SKM-1 treated with dmso at 0.1 percent for 144 hours (cell line): Measurements from ENCODE around the gene LRRTM3.

Experiments used
- DNase-seq: peaks from one replicate; lab custom pipeline; 2025; ENCODE audit not compliant: unreplicated experiment; lab: John Stamatoyannopoulos, UW

Gene LRRTM3

GRCh38 chr10:67017218-67017617 lies 91.4 kb downstream of the LRRTM3 start:
- no peak for DNase-seq

GRCh38 chr10:67022099-67022498 lies 96.3 kb downstream of the LRRTM3 start:
- DNase-seq: no peak

GRCh38 chr10:67033878-67034277 lies 108.0 kb downstream of the LRRTM3 start:
- no peak for DNase-seq

GRCh38 chr10:67036808-67037207 lies 111.0 kb downstream of the LRRTM3 start:
- peak; percentile 4 for DNase-seq

- no peak for DNase-seq
Measured at GRCh38 chr10:67043041-67043440, 117.2 kb downstream of the LRRTM3 start.

- DNase-seq: no peak
Measured at GRCh38 chr10:67045404-67045803, 119.6 kb downstream of the LRRTM3 start.

- DNase-seq: no peak
Measured at GRCh38 chr10:67046507-67046906, 120.7 kb downstream of the LRRTM3 start.

GRCh38 chr10:67049988-67050387 lies 124.2 kb downstream of the LRRTM3 start:
- no peak for DNase-seq

GRCh38 chr10:67050415-67050814 lies 124.6 kb downstream of the LRRTM3 start:
- no peak for DNase-seq

GRCh38 chr10:67072654-67073053 lies 146.8 kb downstream of the LRRTM3 start:
- DNase-seq: no peak

- DNase-seq: no peak
Measured at GRCh38 chr10:67075491-67075971, 149.7 kb downstream of the LRRTM3 start.

- no peak for DNase-seq
Measured at GRCh38 chr10:67076144-67076543, 150.3 kb downstream of the LRRTM3 start.

GRCh38 chr10:67077376-67077775 lies 151.5 kb downstream of the LRRTM3 start:
- DNase-seq: no peak

GRCh38 chr10:67079126-67079525 lies 153.3 kb downstream of the LRRTM3 start:
- DNase-seq: no peak

GRCh38 chr10:67086327-67087134 lies 160.7 kb downstream of the LRRTM3 start:
- no peak for DNase-seq

GRCh38 chr10:67087135-67087425 lies 161.2 kb downstream of the LRRTM3 start:
- no peak for DNase-seq

- no peak for DNase-seq
Measured at GRCh38 chr10:67088036-67088435, 162.2 kb downstream of the LRRTM3 start.

- DNase-seq: no peak
Measured at GRCh38 chr10:67095531-67095930, 169.7 kb downstream of the LRRTM3 start.

- no peak for DNase-seq
Measured at GRCh38 chr10:67098461-67098860, 172.6 kb downstream of the LRRTM3 start.

GRCh38 chr10:67100951-67101350 lies 175.1 kb downstream of the LRRTM3 start:
- no peak for DNase-seq

GRCh38 chr10:67107670-67108069 lies 181.8 kb downstream of the LRRTM3 start:
- no peak for DNase-seq

- DNase-seq: no peak
Measured at GRCh38 chr10:67110286-67110685, 184.4 kb downstream of the LRRTM3 start.

- DNase-seq: no peak
Measured at GRCh38 chr10:67112765-67113164, 186.9 kb downstream of the LRRTM3 start.
